Colonic mucosa (tissue), 4 donors: ENCODE measurements around the gene CLPTM1L. TPM values are rescaled to one million over a fixed set of nuclear protein-coding genes. Genes with fewer than 3 reads are reported as not detected.
"Not testable (repeated sequence)": the region's sequence is repeated elsewhere in the genome, so short reads cannot be mapped to it uniquely, and the experiment has no call there.

ENCODE experiments used
- DNase-seq: peaks from one replicate; pipeline ENCODE4 v3.0.0-alpha.2; 2020
- H3K27ac ChIP-seq: fragments of 200-600 bp; one replicate; pipeline ENCODE4 v1.8.0; 2021
- H3K27me3 ChIP-seq: fragments of 200-600 bp; one replicate; pipeline ENCODE4 v1.8.0; 2021
- H3K36me3 ChIP-seq: fragments of 200-600 bp; one replicate; pipeline ENCODE4 v1.8.0; 2021
- H3K4me1 ChIP-seq: fragments of 200-600 bp; one replicate; pipeline ENCODE4 v1.8.0; 2021; ENCODE audit warnings: mild to moderate bottlenecking
- H3K4me3 ChIP-seq: fragments of 200-600 bp; one replicate; pipeline ENCODE4 v1.8.0; 2021
- H3K9ac ChIP-seq, 2 donors: one replicate each; pipeline ENCODE4 v1.7.0; 2013; ENCODE audit warnings: control low read depth in 2 of 2, low read depth in 2 of 2, low read length in 2 of 2
- H3K9me3 ChIP-seq: fragments of 200-600 bp; one replicate; pipeline ENCODE4 v1.8.0; 2021
- intact Hi-C: fragments of 100-400 bp; cut with DNase I; formaldehyde crosslinking; loops from one replicate; pipeline ENCODE4 v1.14.1; 2022
- total RNA-seq, 2 donors: library from RNA; stranded (reverse); fragmentation: NEBNext Ultra II Directional in 1 of 2; extraction: Animal tissue kit (Norgen Biotek cat#: 25700) in 1 of 2; gene quantifications; one replicate each; pipeline ENCODE4 v1.2.1, GENCODE V29; 2021
- TF ChIP-seq, protein P1 (sequence below): fragments of 200-600 bp; IDR thresholded peaks from one replicate; pipeline ENCODE4 v1.8.0; 2022; ENCODE audit warnings: antibody characterized with exemption, mild to moderate bottlenecking
- donor health status: healthy.
- donor health status: DM: no; HTN: no; CAD: no.
- donor health status: DM: no; HTN: no; CAD: no.

The CLPTM1L gene
- total RNA-seq, 2 donors from 2014 or later = 80.1 to 138 TPM

DNA sequence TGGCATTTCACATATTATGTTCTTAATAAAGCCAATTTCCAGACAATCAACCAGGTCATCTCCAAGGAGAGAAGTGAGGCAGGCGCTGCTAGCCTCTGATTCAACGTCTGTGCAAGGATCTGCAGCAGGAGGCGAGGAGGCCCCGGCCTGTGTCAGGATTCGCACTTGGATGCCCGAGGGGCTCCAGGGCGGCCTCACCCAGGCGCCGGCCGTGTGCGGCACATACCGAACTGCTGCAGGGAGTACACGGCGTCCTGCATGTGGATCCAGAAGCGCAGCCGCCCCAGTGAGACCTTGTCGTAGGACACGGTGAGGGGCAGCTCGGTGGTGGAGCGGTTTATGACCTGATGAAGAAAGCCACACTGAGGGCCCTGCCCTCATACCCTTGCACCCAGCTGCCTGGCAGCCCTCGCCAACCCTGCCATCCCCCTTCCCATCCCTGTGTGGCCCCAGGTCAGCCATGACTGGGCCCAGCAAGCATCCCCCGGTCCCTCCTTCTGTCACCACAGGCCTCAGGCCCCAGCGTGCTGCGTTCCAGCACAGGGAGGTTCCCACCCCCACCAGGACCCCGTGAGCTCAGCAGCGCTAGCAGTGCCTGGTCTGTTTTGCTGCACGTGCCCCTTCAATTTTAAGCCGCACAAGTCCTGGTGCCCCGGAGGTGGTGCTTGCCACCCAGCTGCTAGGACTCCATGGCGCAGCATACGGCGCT is 9.9 kb downstream of the CLPTM1L start:
- H3K27ac ChIP-seq = no peak overlapping the region
- no peaks in the 10 kb centered on the region for H3K4me1 ChIP-seq
- H3K9ac ChIP-seq = no peak overlapping the region
- H3K27me3 ChIP-seq = no peaks in the 10 kb centered on the region
- intact Hi-C loops = no loop called here
- TF ChIP-seq, protein P1, sequence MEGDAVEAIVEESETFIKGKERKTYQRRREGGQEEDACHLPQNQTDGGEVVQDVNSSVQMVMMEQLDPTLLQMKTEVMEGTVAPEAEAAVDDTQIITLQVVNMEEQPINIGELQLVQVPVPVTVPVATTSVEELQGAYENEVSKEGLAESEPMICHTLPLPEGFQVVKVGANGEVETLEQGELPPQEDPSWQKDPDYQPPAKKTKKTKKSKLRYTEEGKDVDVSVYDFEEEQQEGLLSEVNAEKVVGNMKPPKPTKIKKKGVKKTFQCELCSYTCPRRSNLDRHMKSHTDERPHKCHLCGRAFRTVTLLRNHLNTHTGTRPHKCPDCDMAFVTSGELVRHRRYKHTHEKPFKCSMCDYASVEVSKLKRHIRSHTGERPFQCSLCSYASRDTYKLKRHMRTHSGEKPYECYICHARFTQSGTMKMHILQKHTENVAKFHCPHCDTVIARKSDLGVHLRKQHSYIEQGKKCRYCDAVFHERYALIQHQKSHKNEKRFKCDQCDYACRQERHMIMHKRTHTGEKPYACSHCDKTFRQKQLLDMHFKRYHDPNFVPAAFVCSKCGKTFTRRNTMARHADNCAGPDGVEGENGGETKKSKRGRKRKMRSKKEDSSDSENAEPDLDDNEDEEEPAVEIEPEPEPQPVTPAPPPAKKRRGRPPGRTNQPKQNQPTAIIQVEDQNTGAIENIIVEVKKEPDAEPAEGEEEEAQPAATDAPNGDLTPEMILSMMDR = no peak
- DNase-seq = no peak
- H3K36me3 ChIP-seq = peaks cover 15% of the 10 kb centered on the region
- H3K4me3 ChIP-seq = no peak overlapping the region
- H3K9me3 ChIP-seq = no peaks in the 10 kb centered on the region

DNA sequence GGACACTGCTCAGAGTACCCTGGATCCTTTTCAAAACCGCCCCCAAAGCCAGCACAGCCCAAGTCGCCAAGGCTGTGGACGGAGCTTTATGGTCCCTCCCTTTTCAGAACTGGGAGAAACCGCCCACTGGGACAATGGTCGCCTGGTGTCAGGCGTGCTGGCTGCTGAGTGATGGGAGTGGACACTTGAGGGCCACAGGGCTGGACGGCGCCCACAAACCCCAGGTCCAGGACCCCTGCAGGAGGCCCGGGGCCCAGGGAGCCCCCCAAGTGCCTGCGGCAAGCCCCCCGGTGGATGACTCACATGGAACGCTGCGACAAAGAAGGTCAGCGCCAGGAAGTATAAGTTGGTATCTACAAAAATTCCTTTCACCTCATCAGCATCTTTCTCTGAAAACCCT is 10.9 kb downstream of the CLPTM1L start:
- no peaks in the 10 kb centered on the region for H3K27me3 ChIP-seq
- peaks cover 15% of the 10 kb centered on the region for H3K36me3 ChIP-seq
- no peak overlapping the region for H3K27ac ChIP-seq
- intact Hi-C loops = no loop called here
- no peak for DNase-seq
- no peak overlapping the region for H3K9ac ChIP-seq
- no peak overlapping the region for H3K4me3 ChIP-seq
- H3K4me1 ChIP-seq = no peaks in the 10 kb centered on the region
- no peaks in the 10 kb centered on the region for H3K9me3 ChIP-seq
- TF ChIP-seq, protein P1 = no peak

DNA sequence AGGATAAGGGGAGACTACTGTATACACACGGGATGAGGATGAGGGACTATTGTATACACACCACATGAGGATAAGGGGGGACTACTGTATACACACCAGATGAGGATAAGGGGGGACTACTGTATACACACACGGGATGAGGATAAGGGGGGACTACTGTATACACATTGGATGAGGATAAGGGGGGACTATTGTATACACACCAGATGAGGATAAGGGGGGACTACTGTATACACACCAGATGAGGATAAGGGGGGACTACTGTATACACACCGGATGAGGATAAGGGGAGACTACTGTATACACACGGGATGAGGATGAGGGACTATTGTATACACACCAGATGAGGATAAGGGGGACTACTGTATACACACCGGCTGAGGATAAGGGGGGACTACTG is 11.6 kb downstream of the CLPTM1L start:
- H3K4me1 ChIP-seq, DNase-seq, H3K9ac ChIP-seq, H3K4me3 ChIP-seq, H3K27me3 ChIP-seq, H3K9me3 ChIP-seq, H3K27ac ChIP-seq, intact Hi-C loops: not testable (repeated sequence)
- H3K36me3 ChIP-seq = peaks cover 15% of the 10 kb centered on the region

DNA sequence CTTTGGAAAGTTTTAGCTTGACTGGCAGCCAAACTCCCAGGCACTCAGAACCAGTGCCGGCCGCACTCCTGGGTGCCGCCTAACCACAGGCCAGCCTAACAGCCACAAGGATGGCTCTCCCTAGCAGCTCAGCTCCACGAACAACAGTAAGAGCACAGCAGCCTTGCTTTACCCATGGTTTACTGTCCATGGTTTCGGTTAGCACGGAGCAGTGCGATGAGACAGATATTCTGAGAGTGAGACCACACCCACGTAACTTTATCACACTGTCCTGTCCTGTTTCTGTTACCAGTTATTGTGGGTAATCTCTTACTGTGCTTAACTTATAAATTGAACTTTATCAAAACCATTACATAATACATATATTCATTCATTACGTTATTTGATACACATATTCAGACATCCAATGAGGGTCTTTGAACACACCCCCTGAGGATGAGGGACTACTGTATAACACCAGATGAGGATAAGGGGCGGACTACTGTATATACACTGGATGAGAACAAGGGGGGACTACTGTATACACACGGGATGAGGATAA is 12.4 kb downstream of the CLPTM1L start:
- H3K9me3 ChIP-seq = no peaks in the 10 kb centered on the region
- H3K27ac ChIP-seq = no peak overlapping the region
- no peak for DNase-seq
- H3K9ac ChIP-seq = no peak overlapping the region
- TF ChIP-seq, protein P1 = no peak
- intact Hi-C loops = no loop called here
- H3K4me3 ChIP-seq = no peak overlapping the region
- no peaks in the 10 kb centered on the region for H3K27me3 ChIP-seq
- H3K4me1 ChIP-seq = no peaks in the 10 kb centered on the region
- peaks cover 13% of the 10 kb centered on the region for H3K36me3 ChIP-seq

DNA sequence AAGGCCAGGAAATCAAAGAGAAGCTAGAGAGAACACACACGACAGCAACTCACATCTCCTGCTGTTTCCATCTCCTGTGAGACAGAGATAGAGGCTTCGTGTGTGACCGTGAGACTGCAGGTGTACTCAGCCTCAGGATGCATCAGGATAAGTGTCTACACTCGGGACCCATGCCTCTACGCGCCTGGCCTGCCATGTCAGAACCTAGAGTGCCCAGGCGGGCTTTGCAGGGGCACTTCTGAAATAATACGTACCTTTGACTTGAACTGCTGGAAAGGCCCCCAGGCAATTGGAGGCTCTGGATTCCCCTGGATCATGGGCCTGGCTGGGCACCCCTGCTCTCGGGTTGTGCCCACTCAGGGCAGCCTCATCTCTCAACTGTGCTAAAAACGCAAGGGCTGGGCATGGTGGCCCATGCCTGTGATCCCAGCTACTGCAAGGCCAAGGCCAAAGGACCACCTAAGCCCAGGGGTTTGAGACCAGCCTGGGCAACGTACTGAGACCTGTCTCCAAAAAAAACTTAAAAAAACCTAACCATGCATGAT is 13.0 kb downstream of the CLPTM1L start:
- H3K4me3 ChIP-seq = no peak overlapping the region
- H3K36me3 ChIP-seq = peaks cover 7% of the 10 kb centered on the region
- intact Hi-C loops = no loop called here
- TF ChIP-seq, protein P1 = no peak
- no peak for DNase-seq
- no peaks in the 10 kb centered on the region for H3K9me3 ChIP-seq
- no peaks in the 10 kb centered on the region for H3K27me3 ChIP-seq
- no peak overlapping the region for H3K9ac ChIP-seq
- no peaks in the 10 kb centered on the region for H3K4me1 ChIP-seq
- no peak overlapping the region for H3K27ac ChIP-seq
